DMS153 (cell line): ENCODE results near the gene AGBL3.
"Not testable (repeated sequence)": the region's sequence is repeated elsewhere in the genome, so short reads cannot be mapped to it uniquely, and the experiment has no call there.

ENCODE experiments used
- DNase-seq: peaks from one replicate; lab custom pipeline; 2025; lab: John Stamatoyannopoulos, UW

Gene AGBL3

DNA sequence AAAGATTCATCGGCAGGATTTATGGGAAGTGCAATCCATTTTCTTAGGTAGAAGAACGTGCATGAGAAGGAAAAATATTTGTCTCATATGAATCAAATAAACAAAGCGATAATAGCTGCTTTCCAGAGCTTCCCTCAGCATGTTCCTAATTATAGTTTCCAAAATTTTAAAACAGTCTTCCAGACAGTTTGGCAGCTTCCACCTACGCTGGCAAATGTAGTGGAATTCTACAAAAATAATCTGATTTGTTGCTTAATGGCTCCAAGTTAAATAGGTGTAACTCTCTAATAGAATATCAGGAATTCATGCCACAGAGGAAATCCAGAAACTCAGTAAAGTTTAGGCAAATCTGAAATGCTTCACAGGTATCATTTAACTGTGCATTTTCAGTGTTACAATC is 23.3 kb upstream of the AGBL3 start:
- no peak for DNase-seq

DNA sequence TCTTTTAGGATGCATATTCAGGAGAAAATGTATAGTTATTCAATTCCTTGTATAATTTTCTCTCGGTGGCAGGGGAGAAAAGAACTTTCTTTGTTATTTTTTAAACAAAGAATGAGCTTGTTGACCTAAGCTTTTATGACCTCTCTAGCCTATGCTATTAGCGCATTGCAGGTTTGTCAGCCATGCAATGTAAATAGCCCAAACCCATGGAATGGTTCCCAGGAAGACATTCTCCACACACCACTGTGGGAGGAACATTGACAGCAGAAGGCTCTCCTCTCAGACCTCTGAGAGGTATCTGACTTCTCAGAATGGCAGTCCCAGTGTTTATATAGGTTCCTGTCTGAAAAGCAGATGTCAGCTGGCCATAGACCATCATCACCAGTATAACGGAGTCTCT is 19.6 kb upstream of the AGBL3 start:
- DNase-seq, result peak; percentile 69

DNA sequence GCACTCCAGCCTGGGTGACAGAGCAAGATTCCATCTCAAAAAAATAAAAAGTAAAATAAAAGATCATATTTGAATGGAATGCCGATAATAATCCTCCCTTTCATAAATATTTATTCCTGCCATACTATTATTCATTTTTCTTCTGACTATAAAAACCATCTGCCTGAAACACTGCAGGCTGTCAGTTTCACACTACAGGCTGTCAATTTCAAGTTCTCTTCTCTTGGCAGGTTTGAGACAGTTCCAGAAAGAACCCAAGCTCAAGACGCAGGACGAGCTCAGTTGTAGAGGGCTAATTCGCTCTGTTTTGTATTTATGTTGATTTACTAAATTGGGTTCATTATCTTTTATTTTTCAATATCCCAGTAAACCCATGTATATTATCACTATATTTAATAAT is 18.2 kb upstream of the AGBL3 start:
- DNase-seq, result no peak

DNA sequence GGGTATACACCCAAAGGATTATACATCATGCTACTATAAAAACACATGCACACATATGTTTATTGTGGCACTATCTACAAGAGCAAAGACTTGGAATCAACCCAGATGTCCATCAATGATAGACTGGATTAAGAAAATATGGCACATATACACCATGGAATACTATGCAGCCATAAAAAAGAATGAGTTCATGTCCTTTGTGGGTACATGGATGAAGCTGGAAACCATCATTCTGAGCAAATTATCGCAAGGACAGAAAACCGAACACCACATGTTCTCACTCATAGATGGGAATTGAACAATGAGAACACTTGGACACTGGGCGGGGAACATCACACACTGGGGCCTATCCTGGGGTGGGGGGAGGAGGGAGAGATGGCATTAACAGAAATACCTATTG is 4.7 kb upstream of the AGBL3 start:
- DNase-seq, result not testable (repeated sequence)

DNA sequence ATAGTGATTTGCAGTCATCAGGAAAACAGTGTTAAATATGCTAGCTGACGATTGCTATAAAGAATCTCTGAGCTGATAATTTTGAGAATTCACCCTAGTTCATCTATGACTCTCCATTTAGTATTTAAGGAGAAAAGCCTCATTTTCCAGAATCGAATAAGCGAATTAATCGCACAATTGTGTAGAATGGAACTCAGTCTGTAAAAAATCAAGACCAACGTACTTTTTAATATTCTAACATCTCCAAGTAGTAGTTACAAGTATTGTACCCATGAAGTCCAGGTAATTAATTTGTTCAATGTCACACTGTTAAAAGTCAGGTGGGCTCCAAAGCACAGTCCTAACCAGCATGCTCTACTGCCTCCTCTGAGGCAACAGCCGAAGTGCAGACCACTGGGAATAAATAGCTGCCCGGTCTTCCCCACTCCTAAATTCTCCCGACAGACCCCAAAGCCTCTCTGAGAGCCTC is 380 bp upstream of the AGBL3 start:
- no peak for DNase-seq

DNA sequence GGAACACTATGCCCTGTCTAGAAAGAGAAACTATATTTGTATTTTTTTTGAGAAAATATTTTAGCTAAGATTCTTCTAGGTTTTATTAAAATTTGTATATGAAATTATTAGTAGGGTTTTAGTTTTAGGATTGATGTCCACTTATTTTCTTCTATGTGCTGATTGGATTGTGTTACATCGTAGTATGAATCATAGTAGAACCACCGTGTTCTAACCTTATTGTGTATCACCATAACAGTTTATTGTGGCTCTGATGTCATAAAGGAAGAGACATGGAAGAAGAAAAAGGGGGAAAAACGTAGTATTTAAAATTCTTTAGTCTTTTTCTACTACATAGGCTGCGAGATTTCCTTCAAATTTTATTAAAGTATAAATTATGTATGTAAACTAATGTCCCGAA is 1.9 kb downstream of the AGBL3 start:
- DNase-seq, result no peak

DNA sequence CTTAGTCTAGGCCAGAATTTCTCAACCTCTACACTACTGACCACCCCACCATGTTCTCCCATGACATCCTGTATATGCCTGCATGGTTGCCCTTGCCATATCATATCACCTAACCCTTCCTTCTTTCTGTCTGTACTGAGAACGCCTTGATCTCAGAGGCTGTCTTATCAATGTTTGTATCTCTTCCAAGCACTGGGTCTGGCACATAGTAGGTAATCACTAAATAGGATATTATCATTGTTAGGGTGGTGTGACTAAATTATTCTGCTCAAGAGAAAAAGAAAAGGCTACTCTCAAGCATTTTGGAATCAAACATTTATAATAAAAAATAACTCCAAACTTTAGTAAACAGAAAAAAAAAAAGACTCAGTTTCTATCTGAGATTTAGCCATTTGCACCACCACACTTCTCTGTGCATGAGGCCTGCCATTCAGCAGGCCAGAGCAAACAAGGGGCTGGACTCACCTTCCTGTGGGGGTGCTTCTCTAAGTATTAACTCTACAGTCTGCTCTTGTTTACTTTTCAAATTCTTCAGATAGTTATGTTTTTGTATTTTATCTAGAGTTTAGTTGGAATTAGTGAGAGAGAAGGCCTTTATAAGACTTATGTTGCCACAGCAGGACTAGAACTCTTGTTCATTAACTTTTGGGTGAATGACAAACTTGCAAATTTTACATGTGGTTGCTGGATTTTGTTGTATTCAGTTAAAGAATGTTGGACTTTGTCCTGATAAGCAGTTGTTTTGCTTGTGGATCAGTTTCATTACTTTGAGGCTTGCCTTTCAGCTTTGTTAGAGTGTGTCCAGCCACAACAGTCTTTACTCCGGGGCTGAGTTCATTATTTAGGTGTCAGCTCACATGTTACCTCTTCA is 5.4 kb downstream of the AGBL3 start:
- no peak for DNase-seq

DNA sequence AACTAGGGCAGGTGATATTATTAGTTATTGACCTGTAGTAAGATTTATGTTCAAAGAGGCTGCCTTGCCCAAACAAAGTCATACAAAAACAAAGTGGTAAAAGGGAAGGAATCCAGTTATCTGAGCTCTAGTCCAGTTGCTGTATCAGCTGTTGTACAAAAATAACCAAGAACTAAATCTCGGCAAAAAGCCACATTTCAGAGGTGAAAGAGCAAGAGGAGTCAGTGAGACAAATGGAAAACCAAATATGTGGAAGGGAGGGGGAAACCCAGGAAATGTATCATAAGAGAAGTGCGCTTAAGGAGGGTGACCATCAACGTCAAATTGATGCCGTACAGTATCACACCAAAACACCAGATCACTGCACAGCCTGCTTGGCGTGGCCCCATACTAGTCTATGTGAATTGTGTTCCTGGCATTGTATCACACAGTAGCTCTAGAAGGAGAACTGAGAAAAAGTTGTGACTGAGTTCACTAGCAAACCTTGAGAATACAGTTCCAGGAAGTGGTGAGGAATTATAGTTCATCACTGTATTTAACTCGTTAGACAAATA is 6.4 kb downstream of the AGBL3 start:
- DNase-seq, result no peak

DNA sequence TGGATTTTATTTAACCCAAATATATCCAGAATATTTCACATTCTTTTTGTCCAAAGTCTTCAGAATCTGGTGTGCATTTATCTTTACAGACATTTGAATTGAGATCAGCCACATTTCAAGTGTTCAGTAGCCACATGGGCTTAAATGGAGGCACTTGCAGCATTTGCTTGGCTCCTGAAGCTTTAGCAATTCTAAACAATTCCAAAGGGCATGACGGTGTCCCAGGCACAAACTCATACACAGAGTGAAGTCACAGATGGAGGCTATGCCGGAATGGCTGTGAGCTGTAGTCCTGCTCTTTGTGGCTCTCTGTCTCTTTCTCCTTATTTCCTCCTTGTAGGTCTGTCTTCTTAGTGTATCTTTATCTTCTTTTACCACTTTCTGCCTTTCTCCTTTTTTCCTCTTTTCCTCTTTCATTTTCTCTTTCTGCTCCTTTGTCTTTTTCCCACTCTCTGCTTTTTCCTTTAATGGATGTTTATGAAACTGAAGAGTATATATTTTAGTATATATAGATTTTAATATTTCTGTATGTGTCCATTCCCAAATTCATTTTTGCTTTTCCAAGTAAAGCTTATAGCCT is 7.7 kb downstream of the AGBL3 start:
- no peak for DNase-seq

DNA sequence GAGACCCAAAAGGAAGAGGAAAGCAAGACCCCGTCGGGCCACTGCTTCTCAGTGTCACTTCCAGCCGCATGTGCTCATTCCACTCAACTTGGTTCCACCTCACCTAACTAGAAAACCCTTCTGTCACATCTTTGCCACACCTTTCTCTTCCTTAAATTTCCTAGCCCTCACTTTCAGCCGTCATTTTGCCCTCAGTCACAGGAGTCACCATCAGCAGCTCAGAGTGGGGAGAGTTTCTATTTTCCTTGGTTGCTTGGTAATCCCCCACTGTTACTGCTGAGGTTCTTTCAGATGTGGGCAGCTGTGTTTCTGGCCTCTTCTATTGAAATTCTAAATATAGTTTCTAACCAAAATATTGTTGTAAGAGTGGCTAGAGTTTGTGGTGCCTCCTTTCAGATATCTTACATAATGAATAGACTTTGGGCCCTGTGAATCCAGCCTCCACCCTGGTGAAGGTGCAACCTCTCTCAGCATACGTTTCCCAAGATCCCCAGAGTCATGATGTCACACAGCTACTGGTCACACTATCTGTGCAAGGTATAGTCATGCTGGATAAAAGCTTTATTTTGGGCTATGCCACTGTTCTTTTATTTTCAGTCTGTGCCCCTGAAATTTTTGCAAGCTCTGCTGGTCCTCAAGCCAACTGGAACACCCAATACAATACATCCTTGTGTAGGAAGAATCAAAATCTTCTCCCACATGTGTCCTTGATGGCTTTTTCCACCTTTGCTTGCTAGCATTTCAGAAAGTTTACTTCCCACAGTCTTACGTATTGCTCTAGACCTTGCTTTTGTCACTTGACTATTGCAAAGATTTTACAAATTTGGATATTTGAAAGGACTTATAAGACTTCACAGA is 9.2 kb downstream of the AGBL3 start:
- DNase-seq, result no peak

DNA sequence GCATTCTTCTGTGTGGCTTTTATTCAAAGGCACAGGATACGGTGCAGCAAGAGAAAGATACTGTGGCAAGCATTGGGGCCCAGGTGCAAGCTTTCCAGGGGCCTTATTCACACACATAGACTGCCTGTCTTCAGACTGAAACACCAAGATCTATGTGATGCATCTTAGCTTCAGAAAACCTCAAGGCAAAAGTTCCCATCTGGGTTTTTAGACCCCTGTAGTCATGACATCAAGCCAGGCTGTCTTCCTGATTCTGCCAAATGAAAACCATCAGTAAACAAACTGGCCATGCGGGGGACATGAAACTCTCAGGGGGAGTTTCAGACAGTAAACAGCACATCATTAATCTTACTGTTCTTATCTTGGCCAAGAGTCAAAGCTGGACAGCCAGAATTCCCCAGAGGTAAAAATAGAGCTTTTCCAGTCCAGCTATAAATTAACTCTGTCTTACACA is 9.8 kb downstream of the AGBL3 start:
- no peak for DNase-seq

DNA sequence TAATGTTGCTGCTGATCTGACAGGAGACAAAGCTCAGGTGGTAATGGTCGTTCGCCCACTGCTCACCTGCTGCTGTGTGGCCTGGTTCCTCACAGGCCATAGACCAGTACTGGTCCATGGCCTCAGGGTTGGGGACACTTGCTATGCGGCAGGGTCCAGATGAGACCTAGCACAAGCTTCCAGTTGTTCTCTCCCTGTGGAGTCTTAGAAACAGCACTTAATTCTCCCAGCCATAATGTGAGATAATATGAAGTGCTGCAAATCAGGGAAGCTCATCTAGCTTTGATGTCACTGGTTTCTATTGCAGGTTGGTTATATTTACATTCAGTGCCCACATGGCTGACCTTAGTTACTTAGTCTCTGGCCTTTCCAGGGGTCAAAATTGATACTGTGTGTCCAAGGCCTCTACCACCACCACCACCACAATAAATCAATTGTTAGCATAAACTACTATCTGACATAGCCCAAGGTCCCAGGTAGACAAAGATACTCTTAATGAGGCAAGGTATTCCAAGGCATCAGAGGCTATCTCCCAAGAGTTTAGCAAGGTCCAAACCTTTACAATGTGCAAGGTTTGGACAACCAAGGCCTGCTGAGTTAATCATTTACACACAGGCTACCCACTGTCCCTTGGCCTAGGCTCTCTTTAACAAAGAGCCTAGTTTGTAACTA is 11.0 kb downstream of the AGBL3 start:
- DNase-seq, result no peak

DNA sequence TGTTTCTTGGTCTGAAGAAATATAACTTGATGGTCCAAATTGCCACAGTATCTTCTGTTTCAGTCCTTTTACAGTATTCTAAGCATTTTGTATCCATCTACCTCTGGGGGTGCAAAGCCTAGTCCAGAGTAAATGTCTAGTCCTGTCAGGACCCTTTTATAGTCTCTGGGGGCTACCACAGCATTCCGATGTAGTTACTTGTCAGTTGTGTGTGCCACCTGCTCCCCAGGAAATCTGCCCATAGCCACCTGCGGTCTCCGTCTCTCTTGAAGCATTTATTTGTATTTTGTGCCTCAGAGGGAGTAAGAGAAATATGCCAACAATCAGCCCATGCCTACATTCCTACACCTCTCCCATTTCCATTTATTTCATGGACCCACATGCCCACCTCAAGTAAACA is 12.8 kb downstream of the AGBL3 start:
- no peak for DNase-seq

DNA sequence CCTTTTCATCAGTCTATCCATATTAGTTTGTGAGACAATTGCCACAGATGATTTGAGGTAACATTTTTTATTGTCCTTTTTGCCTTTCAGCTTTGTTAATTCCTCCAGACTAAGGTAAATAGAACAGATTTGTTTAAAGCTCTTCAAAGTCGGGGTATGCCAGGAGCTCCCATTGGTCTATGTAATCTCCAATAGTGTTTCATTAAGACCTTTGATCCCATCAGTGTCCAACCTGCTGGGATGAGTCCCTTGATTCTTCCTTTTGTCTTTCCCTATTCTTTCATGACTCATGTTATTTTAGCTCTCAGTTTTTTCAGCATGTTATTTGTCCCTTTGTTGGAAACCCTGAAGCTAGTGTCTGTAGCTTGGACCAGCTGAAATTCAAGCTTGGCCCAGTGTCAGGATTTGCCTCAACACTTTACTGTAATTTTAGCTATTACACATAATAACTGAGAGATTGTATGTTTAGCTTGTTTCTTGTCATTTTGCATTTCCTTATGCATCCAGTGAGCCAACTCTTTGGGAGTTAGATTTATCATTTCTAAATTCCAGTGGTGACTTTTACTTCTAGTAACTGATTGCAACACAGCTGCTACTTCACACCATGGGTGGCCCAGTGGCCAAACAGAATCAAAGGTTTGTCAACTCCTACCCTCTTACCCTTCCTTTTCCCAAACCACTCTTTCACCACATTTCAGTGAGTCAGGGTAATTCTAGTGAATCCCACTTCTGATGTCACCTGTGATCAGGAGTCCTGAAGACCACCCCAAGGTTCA is 15.3 kb downstream of the AGBL3 start:
- DNase-seq, result no peak

DNA sequence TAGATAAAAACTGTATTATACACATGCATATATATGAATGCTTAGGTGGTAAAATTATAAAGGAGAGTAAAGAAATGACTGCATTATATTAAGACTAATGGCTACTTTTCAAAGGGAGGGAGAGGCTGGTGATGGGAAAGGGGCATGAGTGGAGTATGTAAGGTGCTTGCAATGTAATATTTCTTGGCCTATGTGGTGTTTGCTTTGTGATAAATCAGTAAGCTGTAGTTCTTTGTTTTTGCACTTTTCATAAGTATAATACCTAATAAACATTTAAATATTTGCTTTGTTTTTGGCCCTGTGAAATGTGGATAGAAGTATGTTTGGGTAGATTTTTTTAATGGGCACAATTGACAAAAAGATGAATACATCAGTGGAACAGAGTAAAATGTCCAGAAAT is 25.9 kb downstream of the AGBL3 start:
- no peak for DNase-seq

DNA sequence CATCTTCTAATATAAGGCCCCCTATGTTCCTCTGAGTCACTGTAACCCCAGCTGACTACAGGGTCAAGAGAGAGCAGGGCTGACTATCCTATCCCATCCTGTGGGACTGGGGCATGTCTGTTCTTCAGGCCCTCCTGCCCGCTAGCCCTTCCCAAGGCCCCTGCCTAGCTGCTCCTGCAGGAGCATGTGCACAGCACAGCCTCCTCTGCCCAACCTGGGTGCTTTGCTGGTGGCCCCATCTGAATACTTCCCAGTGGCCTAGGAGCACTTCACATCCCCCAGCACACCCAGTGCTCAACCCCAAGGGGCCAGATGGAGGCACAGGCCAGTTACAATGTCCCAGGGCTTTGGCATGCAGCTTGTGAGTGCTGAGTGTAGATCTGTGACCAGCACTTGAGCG is 37.3 kb downstream of the AGBL3 start:
- DNase-seq, result no peak

DNA sequence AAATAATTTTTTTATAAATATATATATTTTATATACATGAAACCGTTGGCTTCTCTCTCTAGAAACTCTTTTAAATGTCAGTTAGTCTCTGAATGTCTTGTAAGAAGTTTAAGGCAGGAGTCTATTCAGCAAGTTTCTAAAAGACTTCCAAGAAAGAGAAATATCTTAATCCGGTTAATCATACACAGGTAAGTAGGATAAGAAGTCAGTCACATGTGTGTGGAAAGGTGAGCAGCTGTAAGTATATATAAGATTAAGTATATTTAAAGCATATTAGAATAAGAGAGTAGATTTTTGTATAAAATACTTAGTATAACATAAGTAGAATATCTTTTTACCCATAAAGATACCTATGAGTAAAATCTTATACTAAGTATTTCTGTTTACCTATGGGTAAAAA is 48.9 kb downstream of the AGBL3 start:
- DNase-seq, result no peak

DNA sequence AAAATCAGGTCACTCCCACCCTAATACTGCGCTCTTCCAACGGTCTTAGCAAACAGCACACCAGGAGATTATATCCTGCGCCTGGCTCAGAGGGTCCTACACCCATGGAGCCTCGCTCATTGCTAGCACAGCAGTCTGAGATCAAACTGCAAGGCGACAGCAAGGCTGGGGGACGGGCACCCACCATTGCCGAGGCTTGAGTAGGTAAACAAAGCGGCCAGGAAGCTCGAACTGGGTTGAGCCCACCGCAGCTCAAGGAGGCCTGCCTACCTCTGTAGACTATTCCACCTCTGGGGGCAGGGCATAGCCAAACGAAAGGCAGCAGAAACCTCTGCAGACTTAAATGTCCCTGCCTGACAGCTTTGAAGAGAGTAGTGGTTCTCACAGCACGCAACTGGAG is 80.7 kb downstream of the AGBL3 start:
- not testable (repeated sequence) for DNase-seq

DNA sequence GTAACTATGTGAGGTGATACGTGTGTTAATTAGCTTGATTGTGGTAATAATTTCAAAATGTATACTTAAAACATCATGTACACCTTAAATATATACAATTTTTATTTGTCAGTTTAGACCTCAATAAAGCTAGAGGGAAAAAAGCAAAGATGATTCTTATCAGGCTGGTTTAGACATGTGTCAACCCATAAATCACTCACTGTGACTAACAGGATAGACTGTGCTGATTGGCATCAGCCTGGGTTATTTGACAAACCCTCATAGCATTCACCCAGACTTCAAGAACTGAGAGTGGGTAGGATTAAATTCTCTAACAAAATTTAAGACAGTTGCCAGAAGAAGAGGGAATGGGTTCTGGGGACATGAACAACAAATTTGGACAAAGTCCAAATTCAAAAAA is 87.8 kb downstream of the AGBL3 start:
- no peak for DNase-seq

DNA sequence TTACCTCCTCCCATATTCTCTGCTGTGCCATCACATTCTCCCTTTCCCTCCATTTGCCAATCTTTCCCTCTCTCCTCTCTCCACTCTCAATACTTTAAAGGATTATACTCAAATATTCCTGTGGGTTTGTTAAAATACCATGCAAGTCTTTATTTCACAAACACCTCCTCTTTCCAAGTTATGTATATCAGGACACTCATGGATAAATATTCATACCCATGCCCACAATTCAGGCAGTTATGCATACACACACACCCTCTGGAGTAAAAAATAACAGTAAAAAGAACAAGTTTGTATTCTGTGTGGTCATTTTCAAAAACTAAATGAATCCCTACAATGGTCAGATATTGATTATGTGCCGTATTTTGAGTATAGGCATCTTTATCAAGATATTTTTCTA is 88.2 kb downstream of the AGBL3 start:
- no peak for DNase-seq

DNA sequence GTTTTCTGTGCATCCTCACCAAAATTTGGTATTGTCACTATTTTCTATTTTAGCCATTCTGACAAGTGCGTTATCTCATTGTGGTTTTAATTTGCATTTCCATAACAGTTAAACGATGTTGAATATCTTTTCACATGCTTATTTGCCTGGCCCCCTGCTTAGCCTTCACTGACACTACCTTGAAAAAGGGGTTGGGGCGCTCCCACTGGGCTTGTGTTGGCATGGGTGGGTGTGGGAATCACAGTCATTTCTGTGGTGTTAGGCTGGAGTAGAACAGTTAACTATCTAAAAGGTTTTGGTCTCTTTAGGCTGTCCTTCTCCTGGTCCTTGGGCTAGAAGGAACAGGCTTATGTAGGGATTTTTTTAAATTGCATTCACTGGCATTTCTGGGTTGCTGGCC is 89.4 kb downstream of the AGBL3 start:
- no peak for DNase-seq
